Measurements from ENCODE around the gene KRT83.
"Not testable (repeated sequence)": the region's sequence is repeated elsewhere in the genome, so short reads cannot be mapped to it uniquely, and the experiment has no call there.

KRT83 gene

GRCh38 chr12:52306731-52307130 lies 14.5 kb downstream of the KRT83 start:
- DNase-seq: no peak

- no peak for DNase-seq
Observed at GRCh38 chr12:52305921-52306705, 15.1 kb downstream of the KRT83 start.

GRCh38 chr12:52304941-52305411 lies 16.2 kb downstream of the KRT83 start:
- DNase-seq: not testable (repeated sequence)

- not testable (repeated sequence) for DNase-seq
Observed at GRCh38 chr12:52302242-52302914, 18.8 kb downstream of the KRT83 start.

GRCh38 chr12:52301721-52302120 lies 19.5 kb downstream of the KRT83 start:
- DNase-seq: not testable (repeated sequence)

- DNase-seq: no peak
Observed at GRCh38 chr12:52300796-52301691, 20.2 kb downstream of the KRT83 start.

GRCh38 chr12:52298677-52299190 lies 22.5 kb downstream of the KRT83 start:
- DNase-seq: no peak

- no peak for DNase-seq
Observed at GRCh38 chr12:52296572-52297215, 24.5 kb downstream of the KRT83 start.

GRCh38 chr12:52295663-52296062 lies 25.5 kb downstream of the KRT83 start:
- no peak for DNase-seq

GRCh38 chr12:52294803-52295202 lies 26.4 kb downstream of the KRT83 start:
- DNase-seq: no peak

GRCh38 chr12:52293926-52294325 lies 27.3 kb downstream of the KRT83 start:
- DNase-seq: no peak

- DNase-seq: no peak
Observed at GRCh38 chr12:52291267-52291935, 29.8 kb downstream of the KRT83 start, which contains the start of gene KRT81. TSS of gene KRT81 (minus strand) at chr12:52291534. CDS start at chr12:52291465, 69 bp downstream.

GRCh38 chr12:52290483-52291134 lies 30.6 kb downstream of the KRT83 start:
- DNase-seq: not testable (repeated sequence)

- DNase-seq: not testable (repeated sequence)
Observed at GRCh38 chr12:52287816-52288805, 33.1 kb downstream of the KRT83 start.

GRCh38 chr12:52286857-52287785 lies 34.1 kb downstream of the KRT83 start:
- not testable (repeated sequence) for DNase-seq

GRCh38 chr12:52285851-52286530 lies 35.2 kb downstream of the KRT83 start:
- no peak for DNase-seq

GRCh38 chr12:52285172-52285745 lies 35.9 kb downstream of the KRT83 start:
- no peak for DNase-seq

Measured in NCI-H1930 (cell line).